H1 (cell line): ENCODE results near the gene TIMM10B. TPM values are rescaled to one million over a fixed set of nuclear protein-coding genes. Genes with fewer than 3 reads are reported as not detected.

Experiments
- CTCF ChIA-PET: fragments of 300-600 bp; sonication (Branson Sonifier 250); formaldehyde crosslinking; loops from one replicate; lab custom pipeline; 2021; ENCODE audit not compliant: partially characterized antibody; lab: Charles Lee
- POLR2A ChIA-PET: fragments of 300-600 bp; sonication (Branson Sonifier 250); formaldehyde crosslinking; loops from one replicate; lab custom pipeline; 2021; ENCODE audit warnings: inconsistent platforms; ENCODE audit not compliant: partially characterized antibody; lab: Charles Lee
- DNase-seq, 2 experiments: peaks; one replicate each; pipeline versions ENCODE4 v3.0.0 to v3.0.0-alpha.2; 2010 to 2022; ENCODE audit warnings: low spot score in 2 of 2, low read depth in 1 of 2, mixed read lengths in 1 of 2
- FAIRE-seq: peaks from 2 replicates; lab custom pipeline; 2011; peaks lifted over from hg19 to GRCh38; lab: Jason Lieb, UNC
- H2AFZ ChIP-seq: 2 replicates; pipeline ENCODE4 v1.8.1; 2012; ENCODE audit warnings: low read length, inconsistent platforms
- H2AK5ac ChIP-seq: 2 replicates; pipeline ENCODE4 v1.6.1; 2013; ENCODE audit warnings: low read depth, low read length
- H2BK120ac ChIP-seq: replicated peaks from 2 replicates; pipeline ENCODE3; 2013; ENCODE audit warnings: low read depth, low read length, inconsistent platforms
- H2BK12ac ChIP-seq: 2 replicates; pipeline ENCODE4 v1.6.1; 2013; ENCODE audit warnings: low read depth, low read length
- H2BK15ac ChIP-seq: 2 replicates; pipeline ENCODE4 v1.6.1; 2013; ENCODE audit warnings: low read length
- H2BK20ac ChIP-seq: 2 replicates; pipeline ENCODE4 v1.6.1; 2013; ENCODE audit warnings: low read length
- H2BK5ac ChIP-seq: 2 replicates; pipeline ENCODE4 v1.6.1; 2013; ENCODE audit warnings: low read depth, low read length
- H3K14ac ChIP-seq: 2 replicates; pipeline ENCODE4 v1.6.1; 2013; ENCODE audit warnings: inconsistent platforms; ENCODE audit not compliant: insufficient read length
- H3K18ac ChIP-seq: 2 replicates; pipeline ENCODE4 v1.6.1; 2013; ENCODE audit warnings: low read length; ENCODE audit errors: extremely low read depth
- H3K23ac ChIP-seq: 2 replicates; pipeline ENCODE4 v1.6.1; 2013; ENCODE audit warnings: inconsistent platforms; ENCODE audit not compliant: insufficient read length
- H3K23me2 ChIP-seq: 2 replicates; pipeline ENCODE4 v1.6.1; 2013; ENCODE audit warnings: low read depth, low read length
- H3K27ac ChIP-seq: 2 replicates; pipeline ENCODE4 v1.6.1; 2011; ENCODE audit warnings: low read depth, low read length, inconsistent platforms
- H3K27me3 ChIP-seq, 4 experiments: replicated peaks in 1 of 4; 1 replicate in 1 of 4; 2 replicates in 3 of 4; pipeline versions ENCODE4 v1.6.1 to v1.8.1; 2011 to 2013; ENCODE audit warnings: low read length in 3 of 4, mild to moderate bottlenecking in 3 of 4, inconsistent platforms in 2 of 4, mixed read lengths in 2 of 4, moderate library complexity in 1 of 4; ENCODE audit not compliant: control insufficient read depth in 3 of 4, insufficient read depth in 3 of 4; ENCODE audit errors: extremely low read depth in 1 of 4
- H3K36me3 ChIP-seq, 4 experiments: 2 replicates each; pipeline versions ENCODE4 v1.6.1 to v1.8.1; 2011 to 2013; ENCODE audit warnings: mild to moderate bottlenecking in 4 of 4, low read length in 3 of 4, moderate library complexity in 2 of 4, control low read depth in 1 of 4, inconsistent platforms in 1 of 4; ENCODE audit not compliant: insufficient read depth in 4 of 4, control insufficient read depth in 2 of 4
- H3K4ac ChIP-seq: replicated peaks from 2 replicates; pipeline ENCODE3; 2013; ENCODE audit warnings: low read length, low read depth, mixed read lengths, inconsistent platforms; ENCODE audit not compliant: insufficient read length
- H3K4me1 ChIP-seq, 4 experiments: replicated peaks in 1 of 4; 1 replicate in 1 of 4; 2 replicates in 3 of 4; pipeline versions ENCODE4 v1.6.1 to v1.8.1; 2011 to 2013; ENCODE audit warnings: low read length in 3 of 4, inconsistent platforms in 2 of 4, mixed read lengths in 1 of 4; ENCODE audit not compliant: insufficient read depth in 4 of 4, control insufficient read depth in 3 of 4
- H3K4me2 ChIP-seq, 2 experiments: 2 replicates each; pipeline versions ENCODE4 v1.6.1 to v1.8.1; 2011 to 2013; ENCODE audit warnings: low read depth in 2 of 2, low read length in 2 of 2, control low read depth in 1 of 2, inconsistent platforms in 1 of 2, mild to moderate bottlenecking in 1 of 2; ENCODE audit not compliant: insufficient read depth in 1 of 2
- H3K4me3 ChIP-seq, 4 experiments: fragments of 200-600, 300-600 bp in 1 of 4; sonication (generic), shearing (Covaris generic), sonication (Bioruptor Twin) in 1 of 4; 2 replicates each; pipeline versions ENCODE4 v1.5.1 to v1.8.1; 2011 to 2016; ENCODE audit warnings: low read length in 4 of 4, low read depth in 3 of 4, control low read depth in 2 of 4, inconsistent platforms in 2 of 4, mild to moderate bottlenecking in 2 of 4, mixed read lengths in 1 of 4, moderate library complexity in 1 of 4; ENCODE audit not compliant: insufficient read depth in 2 of 4; ENCODE audit errors: extremely low read depth in 1 of 4
- H3K56ac ChIP-seq: replicated peaks from 2 replicates; pipeline ENCODE3; 2013; ENCODE audit warnings: low read depth, mild to moderate bottlenecking, mixed read lengths, low read length, inconsistent platforms; ENCODE audit not compliant: insufficient read length
- H3K79me1 ChIP-seq: 2 replicates; pipeline ENCODE4 v1.6.1; 2013; ENCODE audit warnings: low read depth, low read length, control low read depth
- H3K79me2 ChIP-seq, 2 experiments: 2 replicates each; pipeline versions ENCODE4 v1.6.1 to v1.8.1; 2012 to 2013; ENCODE audit warnings: low read length in 2 of 2, mild to moderate bottlenecking in 2 of 2, inconsistent platforms in 1 of 2; ENCODE audit not compliant: insufficient read depth in 2 of 2, control insufficient read depth in 1 of 2
- H3K9ac ChIP-seq, 4 experiments: replicated peaks in 1 of 4; 1 replicate in 1 of 4; 2 replicates in 3 of 4; pipeline versions ENCODE4 v1.6.1 to v1.8.1; 2011 to 2013; ENCODE audit warnings: low read depth in 3 of 4, low read length in 3 of 4, control low read depth in 2 of 4, mild to moderate bottlenecking in 2 of 4, moderate library complexity in 2 of 4, inconsistent platforms in 1 of 4; ENCODE audit errors: extremely low read depth in 1 of 4
- H3K9me3 ChIP-seq, 2 experiments: 2 replicates each; pipeline versions ENCODE4 v1.6.1 to v1.8.1; 2012 to 2013; ENCODE audit warnings: mild to moderate bottlenecking in 2 of 2, moderate library complexity in 2 of 2, control low read depth in 1 of 2, inconsistent platforms in 1 of 2, low read depth in 1 of 2, low read length in 1 of 2, mixed read lengths in 1 of 2; ENCODE audit not compliant: insufficient read depth in 2 of 2
- H4K20me1 ChIP-seq, 2 experiments: replicated peaks in 1 of 2; 2 replicates each; pipeline versions ENCODE3 to v1.8.1; 2011 to 2013; ENCODE audit warnings: inconsistent platforms in 2 of 2, low read length in 2 of 2, mild to moderate bottlenecking in 1 of 2; ENCODE audit not compliant: insufficient read depth in 2 of 2, control insufficient read depth in 1 of 2
- H4K5ac ChIP-seq: 2 replicates; pipeline ENCODE4 v1.6.1; 2013; ENCODE audit warnings: low read length, low read depth, mixed read lengths, inconsistent platforms; ENCODE audit not compliant: insufficient read length
- H4K8ac ChIP-seq: 2 replicates; pipeline ENCODE4 v1.8.0; 2013; ENCODE audit warnings: mild to moderate bottlenecking, moderate library complexity, low read length, inconsistent platforms; ENCODE audit not compliant: insufficient read depth; ENCODE audit errors: extremely low read depth
- H4K91ac ChIP-seq: replicated peaks from 2 replicates; pipeline ENCODE3; 2013; ENCODE audit warnings: low read length, mixed read lengths, inconsistent platforms; ENCODE audit not compliant: insufficient read length
- ATF3 ChIP-seq: IDR thresholded peaks from 2 replicates; pipeline ENCODE4 v1.6.1; 2011; ENCODE audit warnings: low read depth, mild to moderate bottlenecking, low read length; ENCODE audit not compliant: insufficient read depth
- BCL11A ChIP-seq, 2 experiments: IDR thresholded peaks; one replicate each; pipeline ENCODE4 v1.6.1; 2011; ENCODE audit warnings: low read depth in 2 of 2, low read length in 2 of 2, mild to moderate bottlenecking in 2 of 2
- CHD2 ChIP-seq: IDR thresholded peaks from 2 replicates; pipeline ENCODE4 v1.6.1; 2012; ENCODE audit warnings: low read length, improper control_type of control experiment
- EGR1 ChIP-seq: IDR thresholded peaks from 2 replicates; pipeline ENCODE4 v1.6.1; 2011; ENCODE audit warnings: low read depth, low read length, borderline replicate concordance
- FOSL1 ChIP-seq: IDR thresholded peaks from 2 replicates; pipeline ENCODE4 v1.6.1; 2011; ENCODE audit warnings: mild to moderate bottlenecking, low read depth, low read length, moderate library complexity; ENCODE audit not compliant: insufficient read depth
- HDAC2 ChIP-seq, 2 experiments: fragments of 300-600 bp in 1 of 2; sonication (generic) in 1 of 2; IDR thresholded peaks; 2 replicates each; pipeline ENCODE4 v1.6.1; 2011 to 2012; ENCODE audit warnings: low read depth in 2 of 2, low read length in 2 of 2, mild to moderate bottlenecking in 2 of 2, moderate library complexity in 2 of 2, borderline replicate concordance in 1 of 2, inconsistent platforms in 1 of 2
- HDAC6 ChIP-seq: IDR thresholded peaks from one replicate; pipeline ENCODE4 v1.7.1; 2012; ENCODE audit warnings: low read depth, mild to moderate bottlenecking, inconsistent platforms, low read length, moderate library complexity
- POLR2A ChIP-seq, 2 experiments: IDR thresholded peaks; 1 replicate in 1 of 2; 2 replicates in 1 of 2; pipeline ENCODE4 v1.6.1; 2011; ENCODE audit warnings: low read depth in 2 of 2, low read length in 2 of 2, mild to moderate bottlenecking in 2 of 2; ENCODE audit errors: control extremely low read depth in 1 of 2
- RAD21 ChIP-seq, 2 experiments: IDR thresholded peaks in 1 of 2; conservative IDR thresholded peaks in 1 of 2; 2 replicates each; pipeline ENCODE4 v1.6.1; 2011; ENCODE audit warnings: low read depth in 2 of 2, low read length in 2 of 2, improper control_type of control experiment in 1 of 2, inconsistent platforms in 1 of 2, mild to moderate bottlenecking in 1 of 2, moderate library complexity in 1 of 2
- SIX5 ChIP-seq: IDR thresholded peaks from 2 replicates; pipeline ENCODE4 v1.6.1; 2011; ENCODE audit warnings: mild to moderate bottlenecking, low read depth, low read length
- SP2 ChIP-seq: IDR thresholded peaks from 2 replicates; pipeline ENCODE4 v1.6.1; 2012; ENCODE audit warnings: mild to moderate bottlenecking, low read length, inconsistent platforms
- TCF12 ChIP-seq: IDR thresholded peaks from 2 replicates; pipeline ENCODE4 v1.6.1; 2011; ENCODE audit warnings: low read depth, mild to moderate bottlenecking, low read length
- ZNF274 ChIP-seq: IDR thresholded peaks from 2 replicates; pipeline ENCODE4 v1.7.0; 2012; ENCODE audit warnings: low read length, borderline replicate concordance; ENCODE audit errors: extremely low read depth
- WGBS, 2 experiments: shearing (Covaris generic) in 1 of 2; methylation state at CpG; one replicate each; pipeline versions ENCODE4 v1.1.6 to v1.1.7; 2013 to 2015; ENCODE audit warnings: low lambda C conversion rate in 2 of 2, mixed read lengths in 2 of 2, inconsistent platforms in 1 of 2, low coverage in 1 of 2, missing lambda C conversion rate in 1 of 2; ENCODE audit not compliant: insufficient replicate concordance in 2 of 2, insufficient coverage in 1 of 2, insufficient read length in 1 of 2; ENCODE audit errors: extremely low coverage in 1 of 2, missing lambda C conversion rate in 1 of 2; 5-methylcytosine and 5-hydroxymethylcytosine counted together
- polyA plus RNA-seq, 7 experiments: library from polyadenylated mRNA; depleted of rRNA in 3 of 7; stranded (reverse) in 5 of 7; unstranded in 2 of 7; fragments of >200 nt in 5 of 7; fragments of 200-250 nt in 2 of 7; gene quantifications; 1 replicate in 5 of 7; 2 replicates in 1 of 7; 4 replicates in 1 of 7; pipeline versions ENCODE4 v1.2.1 to v1.2.3, GENCODE V29; 2011 to 2013; ENCODE audit warnings: missing spikeins in 2 of 7, mixed read lengths in 2 of 7
- total RNA-seq: library from RNA; stranded (reverse); fragmentation: NEBNext Ultra II Directional; extraction: Animal tissue kit (Norgen Biotek cat#: 25700); gene quantifications from 2 replicates; pipeline ENCODE4 v1.2.1, GENCODE V29; 2021

Gene TIMM10B
- total and polyA plus RNA-seq, 2 of the 8 experiments (the other 6 are each of a cell fraction or from before 2014, with no cell fraction given): 38.2 to 47.8 TPM

- no peak overlapping the region for H3K14ac ChIP-seq
- no peak overlapping the region for H3K18ac ChIP-seq
- peaks cover 4 to 13% (median 5%) of the 10 kb centered on the region in 4 experiments for H3K4me1 ChIP-seq
- no peak overlapping the region for H2BK20ac ChIP-seq
- DNase-seq: no peak
- WGBS, 2 experiments: 40% methylated on average over 13 of the region's 13 CpGs; no CpG with 5 or more reads in 1 of the 2 experiments
- no peaks in the 10 kb centered on the region for H3K9me3 ChIP-seq
- H3K36me3 ChIP-seq: peaks cover 21 to 69% (median 46%) of the 10 kb centered on the region in 4 experiments
- H2BK15ac ChIP-seq: 0 out of 2 replicates have a peak overlapping the region, but pooled peaks have one; percentile 67
- no peaks in the 10 kb centered on the region for H3K27me3 ChIP-seq
- H3K27ac ChIP-seq: peak overlapping the region; percentile 93
- H2BK5ac ChIP-seq: peak overlapping the region; percentile 92
- no peak overlapping the region for H4K91ac ChIP-seq
- peak overlapping the region; percentile 97 to 99 for H3K4me2 ChIP-seq
- no peak overlapping the region for H2AFZ ChIP-seq
- H3K79me1 ChIP-seq: peaks cover 14% of the 10 kb centered on the region
- peak overlapping the region; percentile 94 for H2BK12ac ChIP-seq
- H3K4ac ChIP-seq: peak overlapping the region; percentile 41
- H3K9ac ChIP-seq: peak overlapping the region; percentile 95 to 98 (median 97)
- H3K56ac ChIP-seq: no peak overlapping the region
- peak overlapping the region; percentile 91 for H2AK5ac ChIP-seq
- H3K79me2 ChIP-seq: peaks cover 14 to 39% of the 10 kb centered on the region in 2 experiments
- peak overlapping the region; percentile 89 to 100 (median 100) for H3K4me3 ChIP-seq
- POLR2A ChIA-PET: interaction anchor here (0.9 to 2.2 kb wide), 13 partner anchors 8 to 125 kb away, joined by 3 to 13 read pairs (median 5); partner anchors contain the start of genes DNHD1, HPX, SMPD1 and TRIM3
- CTCF ChIA-PET: interaction anchor here (0.9 to 2.5 kb wide), 11 partner anchors 8 to 212 kb away, joined by 3 to 12 read pairs (median 4); partner anchors contain the start of gene DNHD1
- H4K20me1 ChIP-seq: peaks cover 1 to 12% of the 10 kb centered on the region in 2 experiments
- no peak overlapping the region for H3K23ac ChIP-seq
- no peak for FAIRE-seq
- H3K23me2 ChIP-seq: peaks cover 11% of the 10 kb centered on the region
- H2BK120ac ChIP-seq: no peak overlapping the region
- peak overlapping the region; percentile 94; the same call in 1 of the 2 replicates for H4K8ac ChIP-seq
- H4K5ac ChIP-seq: peak overlapping the region; percentile 11
- TF ChIP-seq CHD2 (no peak), EGR1 (no peak), ZNF274 (no peak), BCL11A (IDR thresholded peaks at IDR 0.05; ENCODE audit: low read depth in 2 of 2, low read length in 2 of 2) (no peak), HDAC6 (no peak), TCF12 (no peak), SIX5 (no peak), HDAC2 (IDR thresholded peaks at IDR 0.05; ENCODE audit: borderline replicate concordance in 1 of 2, low read depth in 2 of 2, low read length in 2 of 2) (no peak), RAD21 (IDR thresholded peaks at IDR 0.05 in 1 of 2, conservative IDR thresholded peaks at IDR 0.05 in 1 of 2; ENCODE audit: low read depth in 2 of 2, low read length in 2 of 2) (no peak), POLR2A (IDR thresholded peaks at IDR 0.05; ENCODE audit: control extremely low read depth in 1 of 2, low read depth in 2 of 2, low read length in 2 of 2) (no peak), ATF3 (no peak), FOSL1 (no peak), SP2 (no peak)
Observed at GRCh38 chr11:6481924-6482275, 599 bp downstream of the TIMM10B start.
